Fibroblast of upper back skin (primary cell): ENCODE measurements around the gene PHLDB1.
A peak's percentile ranks its signal among the peaks of the same experiment; 100 is the strongest.
"Not testable (repeated sequence)": the region's sequence is repeated elsewhere in the genome, so short reads cannot be mapped to it uniquely, and the experiment has no call there.

Experiments
- DNase-seq: peaks from one replicate; pipeline ENCODE4 v3.0.0-alpha.2; 2013

The PHLDB1 gene

DNA sequence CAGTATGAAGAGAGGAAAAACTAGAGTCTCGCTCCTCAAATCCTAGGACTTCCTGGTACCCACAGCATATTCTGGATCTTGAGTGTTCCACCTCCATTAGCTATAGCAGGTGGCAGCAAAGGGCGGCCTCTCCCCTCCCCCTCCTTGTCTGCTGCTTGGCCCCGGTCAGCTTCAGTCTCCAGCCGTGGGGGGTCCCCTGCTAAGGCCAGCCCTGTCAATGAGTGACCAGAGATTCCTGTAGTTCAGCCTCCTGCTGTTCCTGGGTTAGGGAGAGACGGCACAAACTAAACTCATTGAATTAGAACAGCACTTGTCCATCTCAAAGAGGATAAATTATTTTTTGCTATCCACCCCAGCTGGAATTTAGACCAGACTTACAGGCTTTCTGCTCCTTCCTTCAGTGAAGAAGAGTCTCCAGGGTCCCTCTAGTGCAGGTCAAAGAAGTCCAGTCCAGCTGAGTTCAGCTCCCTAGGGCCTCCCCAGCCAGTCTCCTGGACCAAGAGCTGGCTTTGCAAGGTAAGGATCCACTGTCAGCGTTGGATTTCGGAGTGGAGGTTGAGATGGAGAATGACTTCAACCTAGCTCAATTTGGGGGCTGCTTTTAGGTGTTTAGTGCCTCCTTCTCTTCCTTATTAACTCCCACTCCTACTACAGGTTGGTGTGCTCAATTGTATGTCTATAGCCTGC lies 1.1 kb upstream of the PHLDB1 start:
- DNase-seq, result no peak

DNA sequence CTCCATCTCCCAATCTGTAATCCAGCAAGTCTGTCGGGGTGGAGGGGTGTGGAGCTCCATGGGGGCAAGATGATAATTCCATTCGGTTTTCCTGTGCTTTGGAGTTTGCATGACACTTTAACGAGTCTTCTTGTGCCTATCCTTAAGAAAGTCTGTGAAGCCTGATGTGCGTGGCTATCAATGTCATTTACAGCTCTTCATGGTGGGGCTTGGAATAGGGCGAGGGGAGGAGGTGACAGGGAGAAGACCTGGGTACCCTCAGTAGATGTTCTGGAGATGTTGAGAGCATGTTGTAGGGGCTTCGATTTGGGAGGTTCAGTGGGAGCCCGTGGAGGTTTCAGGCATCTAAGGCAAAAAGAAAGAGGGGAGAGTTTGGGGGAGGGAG lies 579 bp upstream of the PHLDB1 start:
- no peak for DNase-seq

DNA sequence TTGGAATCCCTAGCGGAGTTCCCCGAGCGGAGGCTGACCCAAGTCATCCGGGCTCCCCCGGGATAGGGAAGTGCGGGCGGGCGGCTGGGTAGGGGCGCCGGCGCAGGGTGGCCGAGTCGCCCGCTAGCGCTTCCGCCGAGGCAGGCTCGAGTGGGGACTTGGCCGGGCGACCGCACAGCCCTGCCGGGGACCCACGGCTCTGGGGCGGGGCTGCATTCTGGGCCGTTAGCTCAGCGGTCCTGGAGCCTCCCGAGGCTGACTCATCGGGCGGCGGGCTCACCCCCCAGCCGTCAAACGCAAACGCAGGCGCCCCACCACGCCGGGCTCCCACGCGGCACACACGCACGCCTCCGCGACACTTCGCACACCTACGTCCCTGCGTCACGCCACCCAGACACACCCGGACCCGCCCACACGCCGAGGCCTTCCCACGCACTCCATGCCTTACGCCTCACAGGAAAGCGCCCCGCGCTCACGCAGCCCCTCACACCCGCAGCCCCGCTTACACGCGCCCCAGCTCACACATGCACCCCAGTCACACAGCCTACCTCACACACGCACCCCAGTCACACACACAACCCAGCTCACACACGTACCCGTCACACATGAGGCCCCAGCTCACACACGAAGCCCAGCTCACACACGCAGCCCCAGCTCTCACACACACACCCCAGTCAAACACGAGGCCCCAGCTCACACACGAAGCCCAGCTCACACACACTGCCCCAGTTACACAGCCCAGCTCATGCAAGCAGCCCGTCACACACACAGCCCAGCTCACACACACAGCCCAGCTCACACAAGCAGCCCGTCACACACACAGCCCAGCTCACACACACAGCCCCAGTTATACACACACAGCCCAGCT lies 1.2 kb downstream of the PHLDB1 start:
- peak; percentile 81 for DNase-seq

DNA sequence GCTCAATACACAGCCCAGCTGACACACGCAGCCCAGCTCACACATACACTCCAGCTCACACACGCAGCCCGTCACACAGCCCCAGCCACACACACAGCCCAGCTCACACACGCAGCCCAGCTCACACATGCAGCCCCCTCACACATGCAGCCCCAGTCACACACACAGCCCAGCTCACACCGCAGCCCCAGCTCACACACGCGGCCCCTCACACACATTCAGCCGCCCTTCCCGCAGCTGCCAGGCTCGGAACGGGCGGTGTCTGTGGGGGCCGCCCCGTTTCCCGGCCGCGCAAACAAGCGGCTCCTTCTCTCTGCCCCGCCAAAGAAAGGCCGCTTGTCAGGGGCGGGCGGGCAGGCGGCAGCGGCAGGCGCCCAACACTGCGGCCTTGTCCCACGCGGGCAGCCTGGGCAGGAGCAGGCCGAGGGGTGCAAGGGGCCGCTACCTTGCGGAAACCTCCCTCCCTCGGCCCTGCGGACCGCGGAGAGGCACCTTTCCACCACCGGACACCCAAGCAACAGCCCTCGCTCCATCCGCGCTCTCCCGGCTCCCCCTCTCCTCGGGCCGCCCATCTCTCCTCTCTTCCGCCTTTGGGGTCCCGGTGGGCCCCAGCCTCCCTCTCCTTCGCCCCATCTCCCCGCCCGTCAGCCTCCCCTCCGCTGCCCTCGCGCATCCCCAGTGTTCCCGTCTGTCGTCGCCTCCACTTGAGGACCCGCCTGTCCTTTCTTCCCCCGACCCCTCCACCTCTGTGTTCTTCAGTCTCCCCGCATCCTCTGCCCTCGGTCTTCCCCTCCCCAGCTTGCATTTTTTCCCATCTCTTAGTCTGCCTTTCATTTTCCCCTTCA lies 2.2 kb downstream of the PHLDB1 start:
- no peak for DNase-seq

DNA sequence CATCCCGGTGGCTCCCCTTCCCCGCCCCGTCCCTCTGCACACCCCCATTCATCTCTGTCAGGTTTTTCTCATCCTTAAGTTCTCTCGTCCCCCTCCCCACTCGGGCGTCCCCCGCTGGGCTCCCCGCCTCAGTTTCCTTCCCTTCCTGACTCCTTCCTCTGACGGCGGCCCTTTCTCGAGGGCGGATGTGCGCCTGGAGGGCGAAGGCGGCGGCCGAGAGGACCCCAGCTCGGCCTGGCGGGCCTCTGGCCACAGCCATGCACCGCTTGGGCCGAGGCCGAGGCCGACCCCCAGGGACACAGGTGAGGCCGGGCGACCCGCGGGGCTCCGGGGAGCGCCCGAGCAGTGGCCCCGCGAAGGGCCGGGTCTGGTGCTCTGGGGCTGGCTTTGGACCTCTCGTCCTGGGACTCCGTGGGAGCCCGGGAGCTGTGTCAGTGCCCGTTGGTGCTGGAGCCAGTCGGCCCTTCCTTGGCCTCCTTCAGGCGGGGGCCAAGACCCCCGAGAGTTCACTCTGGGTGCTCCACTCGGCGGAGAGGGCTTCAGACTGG lies 2.9 kb downstream of the PHLDB1 start:
- DNase-seq, result no peak

DNA sequence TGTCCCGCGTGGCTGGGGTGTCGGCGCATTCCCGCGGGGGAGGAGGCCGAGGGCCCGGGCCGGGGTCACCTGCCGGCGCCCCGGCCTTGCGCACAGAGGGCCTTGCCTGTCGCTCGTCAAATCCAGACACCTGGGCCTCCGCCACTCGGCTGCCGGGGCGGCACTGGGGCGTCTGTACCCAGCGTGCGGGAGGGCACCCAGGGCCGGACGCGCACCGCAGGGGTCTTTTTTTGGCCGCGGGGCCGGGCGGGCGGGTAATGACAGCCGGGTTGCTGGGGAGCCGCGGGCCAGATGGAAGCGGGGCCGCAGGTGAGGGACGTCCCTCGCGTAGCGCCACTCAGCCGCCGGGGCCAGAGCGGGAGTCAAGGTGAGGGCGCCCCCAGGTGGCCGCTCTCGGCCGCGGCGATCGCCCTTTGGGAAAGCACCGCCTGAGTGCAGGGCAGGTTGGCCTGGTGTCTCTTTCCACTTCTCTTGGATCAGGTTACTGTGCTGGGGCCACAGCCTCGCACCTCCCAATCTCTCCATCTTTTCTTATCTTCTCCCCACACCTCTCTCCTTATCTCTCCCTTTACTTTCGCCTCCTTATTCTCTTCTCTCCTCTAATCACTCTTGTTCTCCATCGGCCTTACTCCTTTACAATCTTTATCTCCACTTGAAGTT lies 3.5 kb downstream of the PHLDB1 start:
- DNase-seq, result peak; percentile 59

DNA sequence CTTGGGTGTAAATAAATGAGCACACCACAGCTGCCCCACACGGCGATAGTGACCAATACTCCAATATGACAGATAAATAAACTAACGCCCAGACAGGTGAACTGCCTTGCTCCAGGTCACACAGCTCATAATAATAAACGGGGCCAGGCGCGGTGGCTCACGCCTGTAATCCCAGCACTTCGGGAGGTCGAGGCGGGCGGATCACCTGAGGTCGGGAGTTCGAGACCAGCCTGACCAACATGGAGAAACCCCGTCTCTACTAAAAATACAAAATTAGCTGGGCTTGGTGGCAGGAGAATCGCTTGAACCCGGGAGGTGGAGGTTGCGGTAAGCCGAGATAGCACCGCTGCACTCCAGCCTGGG lies 4.0 kb downstream of the PHLDB1 start:
- not testable (repeated sequence) for DNase-seq

DNA sequence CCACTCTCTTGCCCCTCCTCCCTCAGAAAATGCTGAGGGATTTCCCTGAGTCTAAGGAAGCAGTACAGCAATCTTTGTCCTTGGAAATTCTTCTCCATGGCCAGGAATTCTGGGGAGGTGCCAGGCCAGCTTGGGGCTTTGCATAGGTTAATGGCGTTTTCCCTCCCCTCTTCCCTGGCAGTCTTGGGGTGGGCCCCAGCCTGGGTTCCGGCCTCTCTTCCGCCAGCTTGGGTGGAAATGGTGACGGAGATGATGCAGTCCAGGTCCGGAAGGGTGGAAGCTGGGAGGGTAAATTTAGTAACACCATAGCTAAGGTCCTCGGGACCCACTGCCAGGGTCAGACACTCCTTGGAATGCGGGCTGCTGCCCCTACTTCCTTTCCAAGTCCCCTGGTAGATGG lies 5.0 kb downstream of the PHLDB1 start:
- peak; percentile 34 for DNase-seq

DNA sequence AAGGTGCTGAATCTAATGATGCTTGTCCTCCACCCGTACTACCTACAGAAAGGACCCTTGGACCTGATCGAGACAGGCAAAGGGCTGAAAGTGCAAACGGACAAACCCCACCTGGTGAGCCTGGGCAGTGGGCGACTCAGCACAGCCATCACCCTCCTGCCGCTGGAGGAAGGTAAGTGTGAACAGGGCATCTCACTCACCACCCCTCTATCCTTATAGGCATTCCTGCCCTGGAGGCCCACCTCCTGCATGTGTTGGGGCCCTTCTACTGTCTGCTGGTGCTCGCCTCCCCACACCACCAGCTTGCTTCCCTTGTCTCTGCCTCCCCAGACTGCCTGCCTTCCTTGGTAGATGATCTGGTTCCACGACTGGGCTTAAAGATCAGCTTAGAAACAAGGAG lies 7.1 kb downstream of the PHLDB1 start:
- DNase-seq, result no peak

DNA sequence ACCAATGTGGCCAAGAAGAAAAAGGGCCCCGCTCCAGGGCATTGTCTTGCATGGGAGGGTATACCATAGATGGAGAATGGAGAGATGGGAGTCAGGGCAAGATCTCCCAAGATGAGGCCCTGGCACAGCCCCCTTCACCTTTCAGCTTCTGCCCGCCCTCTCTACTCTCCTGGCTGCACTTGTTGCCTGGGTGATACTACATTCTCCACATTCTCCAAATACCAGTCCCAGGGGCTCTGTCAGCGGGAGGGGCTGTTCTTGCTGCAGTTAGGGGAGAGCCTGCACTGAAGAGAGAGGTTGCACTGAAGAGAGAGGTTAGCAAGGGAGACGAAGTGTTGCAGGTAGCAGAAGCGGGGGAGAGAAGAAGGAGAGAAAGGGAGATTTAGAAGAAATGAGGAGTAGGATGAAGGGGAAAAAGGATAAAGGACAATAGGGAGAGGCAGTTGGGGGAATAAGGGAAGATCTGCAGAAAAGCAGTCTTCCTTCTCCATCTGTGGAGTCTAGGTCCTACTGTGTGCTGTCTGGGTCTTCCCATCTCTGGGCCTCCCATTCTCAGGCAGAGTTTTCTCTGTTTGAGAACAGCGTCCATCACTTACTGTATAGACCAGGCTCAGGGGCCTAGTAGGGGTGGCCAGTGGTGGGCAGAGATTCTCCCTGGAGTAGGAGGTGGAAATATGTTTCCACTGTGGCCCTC lies 8.0 kb downstream of the PHLDB1 start:
- DNase-seq, result peak; percentile 47

DNA sequence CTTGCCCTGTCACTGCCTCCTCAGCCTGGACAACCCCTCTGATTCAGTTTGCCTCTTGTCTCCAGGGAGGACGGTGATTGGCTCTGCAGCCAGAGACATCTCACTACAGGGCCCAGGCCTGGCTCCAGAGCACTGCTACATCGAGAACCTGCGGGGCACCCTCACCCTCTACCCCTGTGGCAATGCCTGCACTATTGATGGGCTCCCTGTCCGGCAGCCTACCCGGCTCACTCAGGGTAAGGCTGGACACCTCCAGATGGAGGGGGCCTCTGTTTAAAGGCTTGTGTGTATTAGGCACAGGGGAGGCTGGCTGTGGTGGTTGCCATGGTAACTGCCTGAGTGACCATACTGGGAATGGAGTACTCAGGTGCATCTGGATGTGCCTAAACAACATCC lies 8.6 kb downstream of the PHLDB1 start:
- DNase-seq, result no peak

DNA sequence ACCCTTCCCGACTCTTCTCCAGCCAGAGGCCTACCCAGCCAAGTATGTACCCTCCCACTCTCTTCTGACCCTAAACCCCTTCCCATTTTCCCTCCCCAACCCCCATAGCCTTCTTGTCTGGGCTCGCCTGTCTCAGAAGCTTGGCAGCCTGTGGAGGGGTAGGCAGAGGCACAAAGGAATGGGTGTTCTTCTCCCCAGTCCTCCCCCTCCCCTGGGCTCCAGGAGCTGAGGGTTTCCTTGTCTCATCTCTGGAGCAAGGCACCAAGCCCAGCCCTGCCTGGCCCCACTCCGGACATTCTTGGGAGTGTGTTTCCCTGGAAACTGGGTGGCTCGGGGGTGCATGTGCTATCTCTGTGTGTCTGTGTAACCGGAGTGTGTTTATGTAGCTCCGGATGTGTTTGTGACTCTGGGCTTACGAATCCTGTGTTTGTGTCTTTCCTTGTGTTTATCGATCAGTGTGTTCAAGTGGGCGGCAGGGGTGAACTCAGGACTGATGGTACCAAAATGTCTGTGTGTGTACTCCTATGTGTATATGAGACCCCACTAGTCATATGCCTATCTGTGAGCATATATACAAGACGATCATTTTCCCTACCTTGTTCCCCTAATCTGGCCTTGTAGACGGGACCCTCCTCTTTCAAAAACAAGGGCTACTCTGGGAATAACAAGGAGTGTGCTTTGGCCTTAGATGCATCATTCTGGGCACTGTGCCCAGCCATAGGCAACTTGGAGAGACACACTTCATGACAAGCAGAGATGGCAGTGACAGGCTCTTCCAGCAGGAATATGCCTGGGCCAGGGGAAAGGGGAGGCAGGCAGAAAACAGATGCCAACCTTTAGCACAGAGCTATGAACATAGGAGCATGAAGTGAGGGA lies 10.9 kb downstream of the PHLDB1 start:
- peak; percentile 68 for DNase-seq

DNA sequence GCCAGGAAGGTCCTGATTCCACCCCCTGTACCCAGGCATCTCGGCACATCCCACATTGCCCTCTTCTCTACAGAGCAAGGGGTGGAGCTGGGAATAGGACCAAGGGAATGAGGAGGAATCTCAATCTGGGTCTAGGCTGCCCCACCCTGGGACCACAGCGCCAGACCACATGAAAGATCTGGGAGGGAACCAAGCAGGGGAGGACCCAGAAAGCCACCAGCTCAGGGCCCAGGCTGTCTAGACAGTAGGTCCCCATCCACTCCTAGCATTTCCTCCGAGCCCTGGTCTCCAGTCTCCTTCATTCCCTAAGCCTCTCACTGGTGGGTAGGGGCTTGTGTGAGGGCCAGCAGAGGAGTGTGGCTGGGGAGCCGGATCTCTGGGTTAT lies 11.6 kb downstream of the PHLDB1 start:
- DNase-seq, result peak; percentile 90

DNA sequence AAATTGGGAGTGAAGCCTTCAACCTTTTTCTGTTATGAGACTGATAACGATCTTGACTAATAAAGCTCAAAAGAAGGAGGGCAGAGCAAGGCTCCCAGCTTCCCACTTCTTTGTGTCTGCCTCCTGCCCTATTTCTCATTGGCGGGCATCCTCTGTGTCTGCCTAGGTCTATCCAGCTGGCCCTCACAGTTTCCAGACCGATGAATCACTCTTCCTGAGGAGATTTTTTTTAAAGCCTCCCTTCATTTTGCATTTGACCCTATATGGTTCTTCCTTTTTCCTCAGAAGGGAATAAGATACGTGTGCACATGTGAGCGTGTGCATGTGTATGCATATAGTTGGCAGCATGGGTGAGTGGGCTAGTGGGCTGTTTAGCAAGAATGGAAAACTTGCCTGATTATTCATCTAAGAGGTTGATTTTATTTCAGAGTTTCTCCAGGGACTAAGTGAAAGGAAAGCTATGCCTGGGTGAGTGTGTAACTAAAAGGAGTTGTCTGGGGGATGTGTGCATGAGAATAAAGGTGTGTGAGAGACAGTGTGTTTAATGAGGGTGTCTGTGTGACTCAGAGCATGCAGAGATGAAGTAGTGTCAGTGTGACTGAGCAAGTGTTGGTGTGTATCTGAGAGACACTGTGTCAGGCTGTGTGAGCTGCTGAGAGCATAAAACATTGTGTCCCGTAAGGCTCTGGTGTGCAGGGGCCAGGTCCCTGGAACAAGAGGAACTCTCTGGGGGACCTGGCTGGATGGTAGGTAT lies 12.2 kb downstream of the PHLDB1 start:
- DNase-seq, result peak; percentile 98

DNA sequence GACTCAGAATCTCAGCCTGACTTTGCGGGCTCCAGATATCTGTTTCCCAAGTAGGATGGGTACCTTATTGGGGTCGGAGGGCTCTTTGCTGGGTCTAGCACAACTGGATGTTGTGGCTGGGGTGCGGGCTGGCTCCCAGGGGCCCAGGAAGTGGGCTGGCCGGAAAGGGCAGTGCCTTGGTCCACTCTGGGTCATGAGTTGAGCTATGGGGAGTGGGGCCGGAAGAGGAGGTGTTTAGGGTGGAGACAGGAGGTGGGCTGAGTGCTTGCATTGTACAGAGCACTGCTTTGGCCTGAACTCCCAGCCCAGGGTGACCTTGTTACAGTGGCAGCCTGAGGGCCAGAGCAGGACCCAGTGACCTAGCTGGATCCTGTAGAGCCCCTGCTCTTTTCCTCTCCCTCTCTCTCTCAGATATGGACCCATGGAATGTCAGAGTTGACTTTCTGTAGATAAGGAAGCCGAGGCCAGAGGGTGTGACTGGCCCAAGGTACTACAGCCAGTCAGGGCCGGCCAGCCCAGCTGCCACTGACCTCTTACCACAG lies 13.2 kb downstream of the PHLDB1 start:
- no peak for DNase-seq

DNA sequence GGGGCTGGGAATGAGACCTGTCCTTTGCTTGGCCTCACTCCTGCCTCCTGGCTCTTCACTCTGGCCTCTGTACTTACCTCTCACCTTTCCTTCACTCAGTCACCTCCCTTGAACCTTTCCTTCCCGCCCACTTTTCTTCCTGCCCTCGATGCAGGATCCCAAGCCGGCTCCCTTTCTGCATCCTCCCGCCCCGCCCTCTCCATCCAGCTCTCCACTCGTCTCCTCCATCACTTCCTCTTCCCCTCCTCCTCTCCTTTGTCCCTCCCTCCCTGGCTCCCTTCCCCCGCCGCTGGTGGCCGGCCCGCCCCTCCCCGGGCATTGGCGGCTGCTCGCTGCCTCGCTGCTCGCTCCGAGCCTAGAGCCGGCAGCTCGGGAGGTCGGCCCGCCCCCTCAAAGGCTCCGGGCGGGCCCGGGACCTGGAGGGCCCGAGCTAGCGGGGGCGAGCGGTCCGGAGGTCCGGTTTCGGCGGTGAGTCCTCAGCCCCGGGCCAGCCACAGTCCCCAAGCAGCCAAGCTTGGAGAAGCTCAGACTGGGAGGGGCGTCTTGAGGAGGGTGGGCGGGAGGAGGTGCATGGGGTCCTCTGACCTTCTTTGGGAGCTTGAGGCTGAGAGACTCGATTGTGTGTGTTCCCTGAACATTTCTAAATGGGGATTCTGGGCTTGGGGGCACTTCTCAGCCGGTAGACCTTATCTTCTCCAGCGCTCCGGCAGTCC lies 13.8 kb downstream of the PHLDB1 start:
- peak; percentile 92 for DNase-seq

DNA sequence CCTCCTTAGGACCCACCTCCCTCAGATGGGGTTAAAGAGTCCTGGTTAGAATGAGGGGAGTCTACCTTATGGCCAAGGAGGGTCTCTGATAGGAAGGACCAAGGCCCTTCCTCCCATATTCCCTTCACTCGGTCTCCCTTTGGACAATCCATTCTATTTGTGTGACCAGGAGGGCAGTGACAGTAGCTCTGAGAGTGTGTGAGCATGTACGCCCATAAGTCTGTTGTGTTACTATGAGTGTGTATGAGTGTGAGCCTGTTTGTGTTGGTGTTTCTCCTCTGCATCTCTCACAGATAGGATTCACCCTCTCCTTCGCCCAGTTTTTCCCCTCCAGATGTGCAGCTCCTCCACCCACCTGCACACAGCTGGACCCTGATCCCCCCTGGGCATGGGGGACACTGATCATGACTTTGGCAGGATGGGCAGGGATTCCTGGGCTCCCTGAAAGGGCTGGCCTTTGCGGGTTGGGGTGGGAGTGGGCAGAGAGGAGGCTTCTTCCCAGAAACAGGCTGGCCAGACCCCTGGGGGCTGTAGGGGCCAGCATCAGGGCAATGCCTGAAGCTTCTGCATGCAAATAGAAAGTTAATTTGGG lies 14.5 kb downstream of the PHLDB1 start:
- no peak for DNase-seq

DNA sequence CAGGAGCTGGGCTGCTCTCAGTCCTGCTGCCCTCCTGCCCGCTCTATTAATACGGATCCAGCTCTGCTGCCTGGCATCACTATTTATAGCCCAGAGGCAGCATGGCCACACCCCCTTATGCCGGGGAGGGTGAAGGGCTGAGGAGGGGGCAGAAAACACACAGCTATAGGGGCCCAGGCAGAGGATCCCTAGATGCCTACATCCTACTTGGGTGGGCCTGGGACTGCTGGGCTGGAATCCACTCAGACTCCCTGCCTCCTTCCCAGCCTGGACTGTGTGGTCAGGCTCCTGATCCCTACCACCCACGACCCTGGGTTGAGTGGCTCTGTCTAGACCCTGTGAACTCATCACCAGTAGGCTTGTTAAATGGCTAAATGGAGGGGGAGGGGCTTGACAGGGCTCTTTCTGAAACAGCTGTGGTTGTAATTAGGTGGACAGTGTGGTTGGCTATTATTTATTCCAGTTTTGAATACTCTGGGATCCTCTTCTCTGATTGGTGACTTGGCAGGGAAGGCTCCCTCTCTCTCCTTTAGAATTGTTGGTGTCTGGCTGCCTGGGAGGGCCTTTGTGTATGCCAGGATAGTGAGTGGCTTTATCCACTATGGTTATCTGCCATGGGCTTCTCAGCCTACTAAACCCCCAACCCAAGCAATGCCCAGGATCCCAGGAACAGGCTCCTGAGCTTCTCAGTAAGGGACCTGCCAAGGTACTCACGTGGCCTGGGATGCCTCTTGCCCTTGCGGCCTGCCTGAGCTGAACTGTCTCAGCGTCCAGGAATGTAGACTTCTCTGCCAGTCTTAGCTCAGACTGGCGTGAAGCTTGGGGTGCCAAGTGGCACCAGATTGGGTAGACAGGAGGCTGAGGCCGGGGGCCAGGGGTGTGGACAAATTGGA lies 15.2 kb downstream of the PHLDB1 start:
- DNase-seq, result peak; percentile 76
